Fibroblast of lung (primary cell): ENCODE results near the gene DNAJC7. TPM values are rescaled to one million over a fixed set of nuclear protein-coding genes. Genes with fewer than 3 reads are reported as not detected.

Source experiments
- DNase-seq, 2 donors: peaks; one replicate each; pipeline versions ENCODE4 v3.0.0 to v3.0.0-alpha.2; 2010; ENCODE audit warnings: low read depth in 2 of 2
- H2AFZ ChIP-seq: 2 replicates; pipeline ENCODE4 v1.5.1; 2012; ENCODE audit warnings: low read length, control low read depth, inconsistent platforms
- H3K27ac ChIP-seq: 2 replicates; pipeline ENCODE4 v1.5.1; 2011; ENCODE audit warnings: low read length, control low read depth; ENCODE audit not compliant: insufficient read depth
- H3K27me3 ChIP-seq: 2 replicates; pipeline ENCODE4 v1.5.1; 2011; ENCODE audit warnings: mild to moderate bottlenecking, low read length; ENCODE audit not compliant: control insufficient read depth, insufficient read depth
- H3K36me3 ChIP-seq: 2 replicates; pipeline ENCODE4 v1.5.1; 2011; ENCODE audit warnings: low read length; ENCODE audit not compliant: control insufficient read depth, insufficient read depth
- H3K4me1 ChIP-seq: 2 replicates; pipeline ENCODE4 v1.5.1; 2011; ENCODE audit warnings: low read length; ENCODE audit not compliant: control insufficient read depth, insufficient read depth; ENCODE audit errors: extremely low read depth
- H3K4me2 ChIP-seq: 2 replicates; pipeline ENCODE4 v1.5.1; 2011; ENCODE audit warnings: low read length, control low read depth; ENCODE audit not compliant: insufficient read depth; ENCODE audit errors: extremely low read depth
- H3K4me3 ChIP-seq, 4 experiments: fragments of 200-600 bp in 1 of 4; sonication (generic) in 1 of 4; replicated peaks in 1 of 4; 2 replicates each; pipeline ENCODE4 v1.5.1; 2011 to 2016; ENCODE audit warnings: low read length in 4 of 4, low read depth in 3 of 4, mild to moderate bottlenecking in 3 of 4, control low read depth in 2 of 4, inconsistent platforms in 1 of 4, mixed read lengths in 1 of 4; ENCODE audit not compliant: insufficient read depth in 1 of 4; ENCODE audit errors: control extremely low read depth in 1 of 4
- H3K79me2 ChIP-seq: 2 replicates; pipeline ENCODE4 v1.5.1; 2012; ENCODE audit warnings: mild to moderate bottlenecking, low read length, inconsistent platforms; ENCODE audit not compliant: control insufficient read depth, insufficient read depth
- H3K9ac ChIP-seq: 2 replicates; pipeline ENCODE4 v1.5.1; 2011; ENCODE audit warnings: mild to moderate bottlenecking, low read length, control low read depth; ENCODE audit not compliant: insufficient read depth
- H3K9me3 ChIP-seq: 2 replicates; pipeline ENCODE4 v1.5.1; 2012; ENCODE audit warnings: low read depth, low read length; ENCODE audit not compliant: control insufficient read depth, insufficient read depth
- H4K20me1 ChIP-seq: 2 replicates; pipeline ENCODE4 v1.5.1; 2011; ENCODE audit warnings: low read length; ENCODE audit not compliant: control insufficient read depth, insufficient read depth; ENCODE audit errors: extremely low read depth
- EZH2 ChIP-seq: IDR thresholded peaks from 2 replicates; pipeline ENCODE4 v1.5.1; 2012; ENCODE audit warnings: low read length, control low read depth, mild to moderate bottlenecking; ENCODE audit errors: missing control alignments
- polyA plus RNA-seq, 2 donors: library from polyadenylated mRNA; depleted of rRNA in 1 of 2; stranded (reverse) in 1 of 2; unstranded in 1 of 2; fragments of >200 nt; gene quantifications; 2 replicates each; pipeline ENCODE4 v1.2.1, GENCODE V29; 2011 to 2012; ENCODE audit warnings: missing spikeins in 1 of 2
- total RNA-seq: library from RNA; depleted of rRNA; stranded (reverse); fragments of >200 nt; gene quantifications from 2 replicates; pipeline ENCODE4 v1.2.1, GENCODE V29; 2014
- TF ChIP-seq, protein P1 (sequence below), 2 donors: IDR thresholded peaks in 1 of 2; conservative IDR thresholded peaks in 1 of 2; 1 replicate in 1 of 2; 2 replicates in 1 of 2; pipeline ENCODE4 v1.5.1; 2011 to 2012; ENCODE audit warnings: low read length in 2 of 2, control low read depth in 1 of 2, inconsistent platforms in 1 of 2, low read depth in 1 of 2, mild to moderate bottlenecking in 1 of 2

DNAJC7 gene
- total and polyA plus RNA-seq, 2 donors (not counting 1 experiment from before 2014, with no cell fraction given) = 53.5 to 78.8 TPM

DNA sequence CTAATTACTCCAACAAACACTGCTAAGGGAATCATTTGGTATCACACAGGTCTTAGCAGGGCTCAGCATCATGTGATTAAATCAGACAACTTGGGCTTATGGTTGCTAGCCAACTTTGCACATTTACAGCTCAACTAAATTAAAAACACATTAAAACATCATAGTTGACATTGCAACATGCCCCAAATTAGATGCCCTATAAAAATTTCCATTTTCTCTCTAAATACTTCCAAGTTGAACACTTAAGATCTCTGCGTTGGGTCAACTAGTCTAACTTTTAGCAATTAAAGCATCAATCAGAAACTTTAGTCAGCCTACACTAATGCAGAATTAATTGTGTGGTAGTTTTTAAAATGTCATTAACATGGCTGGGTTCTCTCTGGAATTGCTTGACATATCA, 12.1 kb downstream of the DNAJC7 start:
- TF ChIP-seq, protein P1, sequence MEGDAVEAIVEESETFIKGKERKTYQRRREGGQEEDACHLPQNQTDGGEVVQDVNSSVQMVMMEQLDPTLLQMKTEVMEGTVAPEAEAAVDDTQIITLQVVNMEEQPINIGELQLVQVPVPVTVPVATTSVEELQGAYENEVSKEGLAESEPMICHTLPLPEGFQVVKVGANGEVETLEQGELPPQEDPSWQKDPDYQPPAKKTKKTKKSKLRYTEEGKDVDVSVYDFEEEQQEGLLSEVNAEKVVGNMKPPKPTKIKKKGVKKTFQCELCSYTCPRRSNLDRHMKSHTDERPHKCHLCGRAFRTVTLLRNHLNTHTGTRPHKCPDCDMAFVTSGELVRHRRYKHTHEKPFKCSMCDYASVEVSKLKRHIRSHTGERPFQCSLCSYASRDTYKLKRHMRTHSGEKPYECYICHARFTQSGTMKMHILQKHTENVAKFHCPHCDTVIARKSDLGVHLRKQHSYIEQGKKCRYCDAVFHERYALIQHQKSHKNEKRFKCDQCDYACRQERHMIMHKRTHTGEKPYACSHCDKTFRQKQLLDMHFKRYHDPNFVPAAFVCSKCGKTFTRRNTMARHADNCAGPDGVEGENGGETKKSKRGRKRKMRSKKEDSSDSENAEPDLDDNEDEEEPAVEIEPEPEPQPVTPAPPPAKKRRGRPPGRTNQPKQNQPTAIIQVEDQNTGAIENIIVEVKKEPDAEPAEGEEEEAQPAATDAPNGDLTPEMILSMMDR (conservative IDR thresholded peaks at IDR 0.05 in 1 of 2, IDR thresholded peaks at IDR 0.05 in 1 of 2; ENCODE audit: low read depth in 1 of 2, low read length in 2 of 2) = no peak
- TF ChIP-seq EZH2 = no peak
- no peak overlapping the region for H3K27ac ChIP-seq
- no peak overlapping the region for H3K4me2 ChIP-seq
- H3K4me1 ChIP-seq = peaks cover 12% of the 10 kb centered on the region
- no peak for DNase-seq
- H4K20me1 ChIP-seq = no peaks in the 10 kb centered on the region
- no peak overlapping the region for H2AFZ ChIP-seq
- H3K4me3 ChIP-seq = no peak overlapping the region
- H3K79me2 ChIP-seq = peaks cover 88% of the 10 kb centered on the region
- H3K9ac ChIP-seq = no peak overlapping the region
- H3K9me3 ChIP-seq = no peaks in the 10 kb centered on the region
- no peaks in the 10 kb centered on the region for H3K27me3 ChIP-seq
- peaks cover 4% of the 10 kb centered on the region for H3K36me3 ChIP-seq

- Histone ChIP-seq H3K4me2 (peak overlapping the region; percentile 30), H3K36me3 (peaks cover 5% of the 10 kb centered on the region)
Observed at GRCh38 chr17:42002792-42003301, 14.4 kb downstream of the DNAJC7 start.

GRCh38 chr17:42002175-42002791, 15.0 kb downstream of the DNAJC7 start:
- H3K4me3 ChIP-seq = no peak overlapping the region
- no peak for TF ChIP-seq EZH2
- TF ChIP-seq, protein P1 (conservative IDR thresholded peaks at IDR 0.05 in 1 of 2, IDR thresholded peaks at IDR 0.05 in 1 of 2; ENCODE audit: low read depth in 1 of 2, low read length in 2 of 2) = no peak
- peaks cover 64% of the 10 kb centered on the region for H3K79me2 ChIP-seq
- H2AFZ ChIP-seq = no peak overlapping the region
- no peak overlapping the region for H3K4me2 ChIP-seq
- no peaks in the 10 kb centered on the region for H3K9me3 ChIP-seq
- no peaks in the 10 kb centered on the region for H3K27me3 ChIP-seq
- H3K27ac ChIP-seq = no peak overlapping the region
- no peak for DNase-seq
- H3K9ac ChIP-seq = no peak overlapping the region
- H4K20me1 ChIP-seq = no peaks in the 10 kb centered on the region
- H3K36me3 ChIP-seq = peaks cover 10% of the 10 kb centered on the region
- H3K4me1 ChIP-seq = peaks cover 12% of the 10 kb centered on the region

More at GRCh38 chr17:42002792-42003301, 14.4 kb downstream of the DNAJC7 start:
- Histone ChIP-seq H3K9me3 (no peaks in the 10 kb centered on the region), H3K27ac (no peak overlapping the region), H3K27me3 (no peaks in the 10 kb centered on the region), H2AFZ (no peak overlapping the region), H3K79me2 (peaks cover 69% of the 10 kb centered on the region), H3K4me3 (no peak overlapping the region), H3K9ac (no peak overlapping the region), H4K20me1 (no peaks in the 10 kb centered on the region), H3K4me1 (peaks cover 12% of the 10 kb centered on the region)
- peak in 1 of 2 donors; percentile 78 for DNase-seq
- no peak for TF ChIP-seq EZH2
- TF ChIP-seq, protein P1 (conservative IDR thresholded peaks at IDR 0.05 in 1 of 2, IDR thresholded peaks at IDR 0.05 in 1 of 2; ENCODE audit: low read depth in 1 of 2, low read length in 2 of 2) = no peak
